Measurements from ENCODE around the gene APBA2. TPM values are rescaled to one million over a fixed set of nuclear protein-coding genes. Genes with fewer than 3 reads are reported as not detected.

Gene APBA2
- polyA plus RNA-seq, 1 donor (not counting 4 experiments of a cell fraction or from before 2014, with no cell fraction given), result 5.5 TPM

DNA sequence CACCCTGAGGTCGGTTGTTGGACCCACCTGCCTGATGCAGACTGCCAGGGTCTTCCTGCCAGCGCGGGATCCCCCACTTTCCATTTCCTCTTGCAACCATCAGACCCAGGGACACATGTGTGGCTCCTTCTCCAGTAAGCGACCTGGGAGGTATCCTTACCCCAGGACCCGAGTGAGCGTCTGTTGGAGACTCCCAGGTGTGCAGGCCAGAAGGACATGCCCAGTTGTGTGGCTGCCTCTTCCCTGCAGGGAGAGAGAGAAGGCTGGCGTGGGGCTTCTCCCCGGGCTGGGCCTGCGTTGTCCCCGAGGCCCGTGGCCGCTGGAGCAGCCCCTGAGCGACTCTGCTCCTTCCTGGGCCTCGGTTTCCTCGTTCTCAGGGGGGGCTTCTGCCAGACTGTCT is 56.8 kb downstream of the APBA2 start:
- H3K79me2 ChIP-seq (ENCODE audit: control insufficient read depth, insufficient read depth, low read length), result no peaks in the 10 kb centered on the region
- no peak for FAIRE-seq

DNA sequence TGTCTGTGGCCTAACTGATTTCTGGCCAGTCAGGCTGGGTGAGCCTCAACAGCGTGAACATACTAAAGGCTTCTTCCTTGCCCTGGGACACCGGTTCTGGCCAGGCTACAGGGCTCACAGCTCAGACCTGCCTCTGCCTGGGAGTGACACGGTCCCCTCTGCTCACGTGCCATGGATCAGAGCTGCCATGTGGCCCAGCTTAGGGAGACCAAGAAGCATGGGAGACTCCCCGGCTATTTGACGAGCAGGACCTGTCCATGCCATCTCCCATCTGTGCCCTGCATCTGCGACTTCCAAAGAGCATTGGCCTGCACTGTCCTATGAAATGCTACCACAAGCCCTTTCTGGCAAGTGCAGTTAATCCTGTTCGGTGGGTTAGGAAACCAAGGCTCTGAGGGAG is 57.4 kb downstream of the APBA2 start:
- Histone ChIP-seq H3K9me3 (ENCODE audit: control insufficient read depth, low read depth, low read length) (peaks cover 7% of the 10 kb centered on the region), H2AFZ (ENCODE audit: control insufficient read depth, low read length) (no peak overlapping the region), H3K79me2 (ENCODE audit: control insufficient read depth, insufficient read depth, low read length) (no peaks in the 10 kb centered on the region), H4K20me1 (ENCODE audit: control insufficient read depth, extremely low read depth, insufficient read depth, low read length) (no peaks in the 10 kb centered on the region), H3K27me3 (ENCODE audit: control insufficient read depth, extremely low read depth, insufficient read depth, low read length) (no peaks in the 10 kb centered on the region), H3K9ac (ENCODE audit: control insufficient read depth, extremely low read depth, insufficient read depth, low read length) (no peak overlapping the region), H3K4me3 (ENCODE audit: control insufficient read depth in 2 of 3, extremely low read depth in 1 of 3, insufficient read depth in 2 of 3, low read depth in 1 of 3, low read length in 3 of 3) (no peak overlapping the region), H3K4me1 (ENCODE audit: control insufficient read depth, extremely low read depth, insufficient read depth, low read length) (no peaks in the 10 kb centered on the region), H3K4me2 (ENCODE audit: control insufficient read depth, extremely low read depth, insufficient read depth, low read depth, low read length) (no peak overlapping the region), H3K27ac (ENCODE audit: control insufficient read depth, insufficient read depth, low read length) (no peak overlapping the region), H3K9me1 (ENCODE audit: control insufficient read depth, extremely low read depth, insufficient read depth, low read length) (no peaks in the 10 kb centered on the region), H3K36me3 (ENCODE audit: control insufficient read depth in 2 of 2, extremely low read depth in 1 of 2, insufficient read depth in 2 of 2, low read length in 2 of 2) (no peaks in the 10 kb centered on the region)
- TF ChIP-seq EZH2 (IDR thresholded peaks at IDR 0.05; ENCODE audit: low read length), result no peak
- TF ChIP-seq, protein P1, sequence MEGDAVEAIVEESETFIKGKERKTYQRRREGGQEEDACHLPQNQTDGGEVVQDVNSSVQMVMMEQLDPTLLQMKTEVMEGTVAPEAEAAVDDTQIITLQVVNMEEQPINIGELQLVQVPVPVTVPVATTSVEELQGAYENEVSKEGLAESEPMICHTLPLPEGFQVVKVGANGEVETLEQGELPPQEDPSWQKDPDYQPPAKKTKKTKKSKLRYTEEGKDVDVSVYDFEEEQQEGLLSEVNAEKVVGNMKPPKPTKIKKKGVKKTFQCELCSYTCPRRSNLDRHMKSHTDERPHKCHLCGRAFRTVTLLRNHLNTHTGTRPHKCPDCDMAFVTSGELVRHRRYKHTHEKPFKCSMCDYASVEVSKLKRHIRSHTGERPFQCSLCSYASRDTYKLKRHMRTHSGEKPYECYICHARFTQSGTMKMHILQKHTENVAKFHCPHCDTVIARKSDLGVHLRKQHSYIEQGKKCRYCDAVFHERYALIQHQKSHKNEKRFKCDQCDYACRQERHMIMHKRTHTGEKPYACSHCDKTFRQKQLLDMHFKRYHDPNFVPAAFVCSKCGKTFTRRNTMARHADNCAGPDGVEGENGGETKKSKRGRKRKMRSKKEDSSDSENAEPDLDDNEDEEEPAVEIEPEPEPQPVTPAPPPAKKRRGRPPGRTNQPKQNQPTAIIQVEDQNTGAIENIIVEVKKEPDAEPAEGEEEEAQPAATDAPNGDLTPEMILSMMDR (optimal IDR thresholded peaks at IDR 0.05 in 1 of 3, IDR thresholded peaks at IDR 0.05 in 1 of 3, conservative IDR thresholded peaks at IDR 0.05 in 1 of 3; ENCODE audit: extremely low read depth in 1 of 3, insufficient read depth in 2 of 3, low read length in 3 of 3), result no peak
- dilution Hi-C loops (cut with MboI; ENCODE audit: extremely low pct_ligation_motif_present, low sequenced_read_pairs), result no loop called here
- FAIRE-seq, result no peak
- no peak for DNase-seq (ENCODE audit: low read depth, low spot score)

More for the DNA sequence above, 56.8 kb downstream of the APBA2 start:
- no peak overlapping the region for H3K4me2 ChIP-seq (ENCODE audit: control insufficient read depth, extremely low read depth, insufficient read depth, low read depth, low read length)
- H3K4me3 ChIP-seq (ENCODE audit: control insufficient read depth in 2 of 3, extremely low read depth in 1 of 3, insufficient read depth in 2 of 3, low read depth in 1 of 3, low read length in 3 of 3), result no peak overlapping the region
- TF ChIP-seq EZH2 (IDR thresholded peaks at IDR 0.05; ENCODE audit: low read length), result no peak
- TF ChIP-seq, protein P1 (optimal IDR thresholded peaks at IDR 0.05 in 1 of 3, IDR thresholded peaks at IDR 0.05 in 1 of 3, conservative IDR thresholded peaks at IDR 0.05 in 1 of 3; ENCODE audit: extremely low read depth in 1 of 3, insufficient read depth in 2 of 3, low read length in 3 of 3), result no peak
- H3K4me1 ChIP-seq (ENCODE audit: control insufficient read depth, extremely low read depth, insufficient read depth, low read length), result no peaks in the 10 kb centered on the region
- H3K9me1 ChIP-seq (ENCODE audit: control insufficient read depth, extremely low read depth, insufficient read depth, low read length), result no peaks in the 10 kb centered on the region
- H4K20me1 ChIP-seq (ENCODE audit: control insufficient read depth, extremely low read depth, insufficient read depth, low read length), result no peaks in the 10 kb centered on the region
- H2AFZ ChIP-seq (ENCODE audit: control insufficient read depth, low read length), result no peak overlapping the region
- H3K27ac ChIP-seq (ENCODE audit: control insufficient read depth, insufficient read depth, low read length), result no peak overlapping the region
- DNase-seq (ENCODE audit: low read depth, low spot score), result no peak
- dilution Hi-C loops (cut with MboI; ENCODE audit: extremely low pct_ligation_motif_present, low sequenced_read_pairs), result no loop called here
- no peak overlapping the region for H3K9ac ChIP-seq (ENCODE audit: control insufficient read depth, extremely low read depth, insufficient read depth, low read length)
- H3K36me3 ChIP-seq (ENCODE audit: control insufficient read depth in 2 of 2, extremely low read depth in 1 of 2, insufficient read depth in 2 of 2, low read length in 2 of 2), result no peaks in the 10 kb centered on the region
- H3K27me3 ChIP-seq (ENCODE audit: control insufficient read depth, extremely low read depth, insufficient read depth, low read length), result no peaks in the 10 kb centered on the region
- H3K9me3 ChIP-seq (ENCODE audit: control insufficient read depth, low read depth, low read length), result peaks cover 7% of the 10 kb centered on the region
